ENCODE measurements around the gene KLHL25. TPM values are rescaled to one million over a fixed set of nuclear protein-coding genes. Genes with fewer than 3 reads are reported as not detected.
"Not testable (repeated sequence)": the region's sequence is repeated elsewhere in the genome, so short reads cannot be mapped to it uniquely, and the experiment has no call there.

The KLHL25 gene
- total RNA-seq, 1 donor from 2014 or later, result 2.0 TPM

GRCh38 chr15:85831415-85832113, 36.8 kb upstream of the KLHL25 start:
- Mint-ChIP-seq H3K27me3 (peaks cover 16% of the 10 kb centered on the region), H3K27ac (no peak overlapping the region), H3K9me3 (no peaks in the 10 kb centered on the region), H3K36me3 (ENCODE audit: low read depth) (no peaks in the 10 kb centered on the region), H3K4me3 (no peak overlapping the region), H3K4me1 (no peaks in the 10 kb centered on the region)
- ATAC-seq (ENCODE audit: low read depth) (no peak), DNase-seq (no peak)
- CTCF ChIA-PET, result no interaction called here
- intact Hi-C loops (cut with micrococcal nuclease), result no loop called here
- POLR2A ChIA-PET, result no interaction called here
- TF ChIP-seq CTCF (IDR thresholded peaks at IDR 0.05), result no peak

- CTCF ChIA-PET; H3K4me1 Mint-ChIP-seq; H3K9me3 Mint-ChIP-seq; intact Hi-C loops (cut with micrococcal nuclease); DNase-seq; ATAC-seq (ENCODE audit: low read depth); H3K27ac Mint-ChIP-seq; POLR2A ChIA-PET; H3K4me3 Mint-ChIP-seq; H3K36me3 Mint-ChIP-seq (ENCODE audit: low read depth): not testable (repeated sequence)
- peaks cover 16% of the 10 kb centered on the region for H3K27me3 Mint-ChIP-seq
Observed at GRCh38 chr15:85829754-85830153, 35.0 kb upstream of the KLHL25 start.

GRCh38 chr15:85828874-85829273, 34.1 kb upstream of the KLHL25 start:
- ATAC-seq (ENCODE audit: low read depth) (no peak), DNase-seq (no peak)
- intact Hi-C loops (cut with micrococcal nuclease), result no loop called here
- TF ChIP-seq CTCF (IDR thresholded peaks at IDR 0.05), result no peak
- H3K27ac Mint-ChIP-seq, result no peak overlapping the region
- H3K4me3 Mint-ChIP-seq, result no peak overlapping the region
- no peaks in the 10 kb centered on the region for H3K4me1 Mint-ChIP-seq
- no peaks in the 10 kb centered on the region for H3K36me3 Mint-ChIP-seq (ENCODE audit: low read depth)
- ChIA-PET POLR2A (interaction anchor here (0.5 kb wide), 1 partner anchor 1043 kb away, joined by 4 read pairs; no protein-coding TSS in a partner anchor), CTCF (no interaction called here)
- H3K27me3 Mint-ChIP-seq, result peaks cover 16% of the 10 kb centered on the region
- no peaks in the 10 kb centered on the region for H3K9me3 Mint-ChIP-seq

- no peak for ATAC-seq (ENCODE audit: low read depth)
- TF ChIP-seq CTCF (IDR thresholded peaks at IDR 0.05), result no peak
Observed at GRCh38 chr15:85828126-85828525, 33.4 kb upstream of the KLHL25 start.

GRCh38 chr15:85826756-85827515, 32.2 kb upstream of the KLHL25 start:
- ChIA-PET CTCF (interaction anchor here (0.7 kb wide), 1 partner anchor 13 kb away, joined by 3 read pairs; no protein-coding TSS in a partner anchor), POLR2A (interaction anchor here (0.6 kb wide), 1 partner anchor 1431 kb away, joined by 3 read pairs; no protein-coding TSS in a partner anchor)
- Mint-ChIP-seq H3K9me3 (no peaks in the 10 kb centered on the region), H3K4me3 (no peak overlapping the region), H3K36me3 (ENCODE audit: low read depth) (no peaks in the 10 kb centered on the region), H3K27ac (no peak overlapping the region), H3K27me3 (peaks cover 15% of the 10 kb centered on the region), H3K4me1 (no peaks in the 10 kb centered on the region)
- no peak for ATAC-seq (ENCODE audit: low read depth)
- intact Hi-C loops (cut with micrococcal nuclease), result no loop called here
- TF ChIP-seq CTCF (IDR thresholded peaks at IDR 0.05), result no peak
- DNase-seq, result no peak

More at GRCh38 chr15:85828126-85828525, 33.4 kb upstream of the KLHL25 start:
- no peak for DNase-seq
- H3K4me1 Mint-ChIP-seq, result no peaks in the 10 kb centered on the region
- intact Hi-C loops (cut with micrococcal nuclease), result no loop called here
- peaks cover 16% of the 10 kb centered on the region for H3K27me3 Mint-ChIP-seq
- ChIA-PET CTCF (no interaction called here), POLR2A (no interaction called here)
- H3K36me3 Mint-ChIP-seq (ENCODE audit: low read depth), result no peaks in the 10 kb centered on the region
- H3K9me3 Mint-ChIP-seq, result no peaks in the 10 kb centered on the region
- H3K4me3 Mint-ChIP-seq, result no peak overlapping the region
- H3K27ac Mint-ChIP-seq, result no peak overlapping the region

Measured in activated B cell treated with CpG ODN at 0.5 μM for 24 hours (primary cell).